SKM-1 (cell line): ENCODE data around the gene FCHO2.

Experiments
- DNase-seq: peaks from one replicate; lab custom pipeline; 2025; ENCODE audit not compliant: unreplicated experiment; lab: John Stamatoyannopoulos, UW

FCHO2 gene

DNA sequence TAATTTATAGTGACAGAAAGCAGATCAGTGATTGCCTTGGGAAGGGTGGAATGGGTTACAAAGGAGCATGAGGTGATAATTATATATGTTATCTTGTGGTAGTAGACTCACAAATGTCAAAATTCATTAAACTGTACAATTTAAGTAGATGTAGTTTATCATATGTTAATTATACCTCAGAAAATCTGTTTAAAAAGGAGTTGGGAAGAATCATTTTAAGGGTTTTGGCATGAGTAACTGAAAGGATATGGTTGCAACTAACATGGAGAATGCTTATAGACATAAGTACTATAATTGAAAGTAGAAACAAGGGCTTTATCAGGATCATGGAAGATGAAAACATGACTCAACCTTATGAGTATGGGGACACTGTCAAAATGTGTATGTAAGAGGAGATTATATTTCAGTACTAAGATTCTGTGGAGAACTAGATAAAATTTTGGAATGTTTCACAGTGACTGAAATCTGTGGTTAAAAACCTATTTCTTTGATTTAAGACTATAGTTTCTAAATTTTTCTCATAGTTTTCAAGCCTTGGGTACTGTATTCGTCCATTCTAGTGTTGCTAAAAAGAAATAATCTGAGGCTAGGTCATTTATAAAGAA, 73.3 kb downstream of the FCHO2 start:
- DNase-seq = no peak

DNA sequence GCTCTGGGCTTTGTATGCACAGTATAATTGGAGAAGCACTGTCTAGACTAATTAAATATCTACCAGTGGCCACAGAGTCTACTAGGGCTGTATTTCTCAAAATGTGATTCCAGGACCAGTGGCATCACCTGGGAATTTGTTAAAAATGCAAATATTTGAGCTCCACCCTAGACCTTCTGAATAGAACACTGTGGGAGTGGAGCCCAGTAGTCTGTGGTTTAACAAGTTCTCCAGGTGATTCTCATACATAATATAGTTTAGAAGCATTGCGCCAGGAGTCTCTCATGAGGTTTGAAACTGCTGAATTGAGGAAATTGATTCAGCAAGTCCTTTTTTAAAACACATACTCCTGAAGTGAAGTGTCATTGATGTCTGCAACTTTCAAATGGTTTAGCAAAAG, 74.7 kb downstream of the FCHO2 start:
- no peak for DNase-seq

DNA sequence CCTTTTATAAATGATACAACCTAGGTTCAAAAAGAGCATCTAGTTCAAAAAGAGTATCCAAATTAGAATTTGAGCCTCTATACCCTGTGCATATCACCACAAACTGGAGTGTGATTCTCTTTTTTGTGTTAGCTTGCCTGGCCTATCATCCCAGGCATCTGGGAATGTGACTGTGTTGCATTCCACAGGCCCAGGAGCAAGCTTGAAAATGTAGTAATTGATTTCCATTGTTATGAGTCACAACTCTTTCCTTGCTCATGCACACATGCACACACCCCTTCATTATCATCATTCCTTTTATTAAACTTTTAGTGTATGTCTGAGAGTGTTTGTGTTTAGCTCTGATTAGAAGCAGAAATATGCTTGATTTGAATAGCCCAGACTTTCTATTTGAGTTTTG, 75.2 kb downstream of the FCHO2 start:
- no peak for DNase-seq

DNA sequence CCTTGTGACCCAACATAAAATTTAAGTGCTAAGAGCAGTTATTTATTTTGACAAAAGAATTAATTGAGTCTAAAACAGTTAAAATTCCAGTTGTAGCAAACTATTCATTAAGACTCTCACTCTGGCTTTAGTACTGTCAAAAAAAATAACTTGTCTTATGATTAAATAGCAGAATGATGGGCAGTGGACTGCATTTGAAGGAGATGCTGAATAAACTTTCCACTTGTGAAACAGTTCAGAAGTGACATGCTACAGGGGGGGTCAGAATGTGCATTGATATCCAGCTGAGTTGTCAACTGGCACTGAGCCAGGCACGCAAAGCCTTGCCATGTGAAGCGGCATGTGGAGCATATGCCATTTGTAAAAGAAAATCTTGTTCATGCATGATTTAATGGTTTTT, 76.0 kb downstream of the FCHO2 start:
- no peak for DNase-seq

DNA sequence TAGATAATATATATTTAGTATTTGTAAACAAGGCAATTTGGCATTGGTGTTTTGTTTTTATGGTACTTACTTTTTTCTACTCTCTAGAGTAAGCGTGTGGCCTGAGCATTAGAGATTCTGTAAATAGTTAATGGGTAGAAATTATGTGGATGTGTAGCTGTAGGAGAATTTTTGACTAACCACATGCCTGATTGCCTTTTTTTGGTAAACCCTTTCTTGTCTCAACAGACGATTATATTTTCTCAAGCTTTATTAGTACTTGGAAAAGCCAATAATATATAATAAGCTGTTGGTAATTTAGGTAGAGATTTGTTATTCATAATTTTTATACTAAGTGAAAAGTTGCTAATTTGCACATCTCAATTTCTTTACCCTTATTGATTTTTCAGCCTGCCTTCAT, 76.8 kb downstream of the FCHO2 start:
- DNase-seq = no peak

DNA sequence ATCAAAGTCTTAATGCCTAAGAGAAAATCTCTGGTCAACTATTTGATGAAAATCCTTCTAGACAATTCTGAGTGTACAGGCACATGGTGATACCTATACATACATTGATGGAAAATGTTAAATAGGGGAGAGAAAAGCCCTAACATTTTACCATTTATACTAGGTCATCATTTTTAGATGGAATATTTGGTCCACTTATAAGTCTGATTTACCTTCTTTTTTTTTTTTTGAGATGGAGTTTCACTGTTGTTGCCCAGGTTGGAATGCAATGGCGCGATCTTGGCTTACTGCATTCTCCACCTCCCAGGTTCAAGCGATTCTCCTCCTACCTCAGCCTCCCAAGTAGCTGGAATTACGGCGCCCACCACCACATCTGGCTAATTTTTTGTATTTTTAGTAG, 81.7 kb downstream of the FCHO2 start:
- no peak for DNase-seq

DNA sequence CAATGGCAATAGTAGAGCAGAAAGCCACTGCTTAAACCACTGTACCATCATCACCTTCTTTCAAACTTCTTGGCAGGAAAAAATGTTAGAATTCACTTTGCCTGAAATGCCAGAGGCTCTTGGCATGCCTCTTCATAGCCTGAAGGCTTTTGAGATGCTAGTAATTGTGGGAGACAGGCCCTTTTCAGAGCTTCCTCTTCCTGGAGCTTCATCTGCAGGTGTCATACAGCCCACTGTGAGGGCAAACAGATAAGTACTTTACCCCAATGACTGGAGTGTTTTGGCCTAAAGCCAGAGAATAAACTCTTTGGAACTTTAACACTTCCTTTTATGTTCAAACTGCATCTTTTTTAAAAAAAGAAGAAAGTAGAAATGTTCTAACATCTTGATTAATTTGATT, 83.2 kb downstream of the FCHO2 start:
- DNase-seq = no peak

DNA sequence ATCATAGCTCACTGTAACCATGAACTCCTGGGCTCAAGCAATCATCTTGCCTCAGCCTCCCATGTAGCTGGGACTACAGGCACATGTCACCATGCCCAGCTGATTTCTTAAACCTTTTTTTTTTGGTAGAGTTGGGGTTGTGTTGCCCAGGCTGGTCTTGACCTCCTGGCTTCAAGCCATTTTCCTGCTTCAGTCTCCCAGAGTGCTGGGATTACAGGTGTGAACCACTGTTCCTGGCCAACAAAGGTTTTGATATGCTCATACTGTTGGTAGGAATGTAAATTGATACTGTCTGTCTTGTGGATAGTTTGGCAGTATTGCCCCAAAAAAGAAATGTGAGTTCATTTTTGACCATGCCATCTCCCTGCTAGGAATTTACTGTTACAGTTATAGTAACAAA, 87.2 kb downstream of the FCHO2 start:
- no peak for DNase-seq

DNA sequence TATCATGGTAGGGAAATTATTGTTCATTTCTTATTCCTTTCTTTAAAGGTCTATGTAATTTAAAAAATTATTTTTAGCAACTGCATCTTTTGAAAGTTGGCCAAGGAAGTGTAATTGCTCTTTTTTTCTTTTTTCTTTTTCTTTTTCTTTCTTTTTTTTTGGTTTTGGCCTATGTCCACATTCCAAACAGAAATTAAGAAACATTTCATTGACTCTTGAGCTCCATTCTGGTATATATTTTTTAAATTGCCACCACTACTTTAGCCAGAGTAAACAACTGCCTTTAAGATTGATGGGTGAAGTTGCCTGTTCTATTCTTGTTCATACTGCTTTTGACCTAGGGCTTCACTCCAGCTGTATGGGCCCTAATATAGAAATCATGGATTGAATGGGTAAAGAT, 88.7 kb downstream of the FCHO2 start:
- no peak for DNase-seq

DNA sequence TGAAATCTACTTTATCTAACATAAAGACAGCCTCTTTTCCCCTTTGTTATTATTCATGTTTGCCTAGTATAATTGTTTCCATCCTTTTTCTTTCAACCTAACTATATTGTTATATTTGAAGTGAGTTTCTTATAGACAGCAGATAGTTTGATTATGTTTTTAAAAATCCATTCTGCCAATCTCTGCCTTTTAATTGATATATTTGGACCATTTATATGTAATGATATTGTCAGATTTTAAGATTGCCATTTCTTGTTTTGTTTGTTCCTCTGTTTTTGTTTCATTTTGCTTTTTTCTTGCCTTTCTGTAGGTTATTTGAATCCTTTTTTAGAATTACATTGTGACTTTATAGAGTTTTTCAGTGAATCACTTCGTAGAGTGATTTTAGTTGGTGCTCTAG, 89.8 kb downstream of the FCHO2 start:
- no peak for DNase-seq

DNA sequence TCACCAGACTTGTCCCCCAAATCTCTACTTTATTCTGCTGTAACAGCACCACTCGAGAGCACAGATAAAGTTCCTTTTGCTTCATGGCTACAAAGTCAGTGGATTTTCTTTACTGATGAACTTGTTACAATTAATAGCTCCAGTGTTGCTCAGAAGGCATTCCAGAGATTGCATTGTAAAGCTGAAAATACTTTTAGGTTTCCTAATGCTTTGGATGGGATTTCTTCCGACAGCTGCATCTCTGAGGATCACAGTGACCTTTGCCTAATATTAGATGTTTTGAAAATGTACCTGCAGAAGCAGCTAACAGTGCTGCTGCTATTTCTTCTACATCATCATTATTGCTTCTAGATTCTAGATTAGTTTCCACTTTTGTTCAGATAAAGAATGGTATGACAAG, 105.8 kb downstream of the FCHO2 start:
- DNase-seq = no peak

DNA sequence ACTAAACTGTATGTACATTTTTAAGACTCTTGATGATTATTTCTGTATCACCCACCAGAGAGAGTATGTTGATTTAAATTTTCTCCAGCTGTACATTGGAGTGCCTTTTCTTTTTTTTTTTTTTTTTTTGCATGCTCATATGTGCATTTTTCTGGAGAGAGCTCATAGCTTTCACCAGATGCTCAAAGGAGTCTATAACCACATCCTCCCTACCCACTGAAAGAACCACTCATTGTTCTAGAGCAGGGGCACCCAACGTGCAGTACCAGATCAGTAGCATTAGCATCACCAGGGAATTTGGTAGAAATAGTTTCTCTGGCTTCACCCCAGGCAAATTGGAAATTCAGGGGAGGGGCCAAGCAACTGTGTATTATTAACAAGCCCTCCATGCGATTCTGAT, 110.6 kb downstream of the FCHO2 start:
- no peak for DNase-seq

DNA sequence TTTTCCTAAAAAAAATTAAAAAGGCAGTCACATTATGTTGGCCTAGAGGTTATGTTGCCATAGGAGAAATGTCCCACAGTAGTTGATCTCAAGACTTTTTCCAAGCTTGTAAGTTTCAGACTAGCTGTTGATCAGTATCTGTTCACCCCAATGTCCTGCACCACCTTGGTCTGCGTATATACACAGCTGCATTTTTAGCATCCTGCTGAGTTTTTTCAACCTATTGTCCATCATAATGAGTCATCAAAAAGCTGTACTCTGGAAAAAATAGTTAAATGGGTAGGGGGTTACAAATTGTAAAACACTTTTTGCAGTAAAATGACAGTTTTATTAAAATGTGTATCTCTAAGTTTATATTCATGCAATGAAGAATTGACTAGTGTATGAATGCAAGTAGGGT, 111.4 kb downstream of the FCHO2 start:
- no peak for DNase-seq

DNA sequence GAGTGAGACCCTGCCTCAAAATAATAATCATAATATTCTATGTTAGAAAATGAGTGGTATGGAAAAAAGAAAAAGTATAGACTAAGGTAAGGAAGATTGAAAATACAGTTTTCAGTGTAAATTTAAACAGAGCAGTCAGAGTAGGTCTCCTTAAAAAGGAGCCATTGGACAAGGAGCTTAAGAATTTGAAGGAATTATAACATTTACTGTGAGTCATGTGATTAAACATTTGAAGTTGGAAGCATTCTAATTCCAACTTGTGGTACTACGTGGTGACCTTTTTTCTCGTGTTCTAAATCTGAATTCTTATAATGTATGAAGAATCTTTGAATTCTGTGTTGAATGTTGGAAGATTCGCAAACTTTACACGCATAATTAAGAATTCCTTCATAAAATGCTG, 125.3 kb downstream of the FCHO2 start:
- DNase-seq = no peak

DNA sequence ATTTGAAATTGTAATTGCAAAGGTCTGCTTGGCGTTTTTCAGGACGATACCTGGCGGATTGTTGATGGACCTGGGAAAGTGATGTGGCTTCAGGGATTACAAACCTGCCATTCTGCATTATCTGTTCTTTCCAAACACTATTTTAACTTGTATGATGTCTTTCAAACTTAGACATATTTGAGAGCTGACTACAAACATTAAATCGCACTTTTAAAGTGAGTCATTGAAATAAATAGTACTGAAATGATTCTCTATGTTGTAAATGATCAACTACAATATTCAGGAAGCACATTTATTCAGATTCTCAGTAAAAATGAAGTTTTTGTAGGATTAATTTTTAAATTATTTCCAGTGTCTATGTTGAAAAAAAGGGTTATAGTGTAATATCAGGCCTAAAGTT, 132.2 kb downstream of the FCHO2 start:
- DNase-seq = no peak

DNA sequence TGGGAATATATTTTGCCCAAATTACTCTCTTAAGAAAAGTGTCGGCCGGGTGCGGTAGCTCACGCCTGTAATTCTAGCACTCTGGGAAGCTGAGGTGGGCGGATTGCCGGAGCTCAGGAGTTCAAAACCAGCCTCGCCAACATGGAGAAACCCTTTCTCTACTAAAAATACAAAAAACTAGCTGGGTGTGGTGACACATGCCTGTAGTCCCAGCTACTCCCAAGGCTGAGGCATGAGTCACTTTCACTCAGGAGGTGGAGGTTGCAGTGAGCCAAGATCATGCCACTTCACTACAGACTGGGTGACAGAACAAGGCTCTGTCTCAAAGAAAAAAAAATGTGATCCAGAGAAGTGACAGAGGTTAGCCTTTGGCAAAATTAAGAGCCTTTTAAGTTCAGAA, 138.1 kb downstream of the FCHO2 start:
- DNase-seq = no peak

DNA sequence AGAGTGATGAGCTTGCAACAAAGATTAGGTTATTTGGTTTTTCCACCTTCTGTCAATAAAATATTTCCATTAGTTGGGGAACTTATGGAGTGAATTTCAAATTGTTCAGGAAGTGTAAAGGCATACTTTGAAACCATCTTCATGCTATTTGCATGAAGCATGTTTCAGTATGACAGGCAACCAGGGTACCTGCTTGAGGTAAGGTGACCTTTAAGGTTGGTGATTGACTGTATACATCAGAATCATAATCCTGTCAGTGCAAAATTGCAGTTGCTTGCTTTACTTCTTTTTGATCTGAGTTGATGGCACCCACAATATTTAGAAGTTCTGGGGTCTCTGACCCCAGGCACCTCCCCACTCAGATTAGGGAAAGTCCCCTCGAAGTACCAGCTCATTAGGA, 138.6 kb downstream of the FCHO2 start:
- DNase-seq = no peak

DNA sequence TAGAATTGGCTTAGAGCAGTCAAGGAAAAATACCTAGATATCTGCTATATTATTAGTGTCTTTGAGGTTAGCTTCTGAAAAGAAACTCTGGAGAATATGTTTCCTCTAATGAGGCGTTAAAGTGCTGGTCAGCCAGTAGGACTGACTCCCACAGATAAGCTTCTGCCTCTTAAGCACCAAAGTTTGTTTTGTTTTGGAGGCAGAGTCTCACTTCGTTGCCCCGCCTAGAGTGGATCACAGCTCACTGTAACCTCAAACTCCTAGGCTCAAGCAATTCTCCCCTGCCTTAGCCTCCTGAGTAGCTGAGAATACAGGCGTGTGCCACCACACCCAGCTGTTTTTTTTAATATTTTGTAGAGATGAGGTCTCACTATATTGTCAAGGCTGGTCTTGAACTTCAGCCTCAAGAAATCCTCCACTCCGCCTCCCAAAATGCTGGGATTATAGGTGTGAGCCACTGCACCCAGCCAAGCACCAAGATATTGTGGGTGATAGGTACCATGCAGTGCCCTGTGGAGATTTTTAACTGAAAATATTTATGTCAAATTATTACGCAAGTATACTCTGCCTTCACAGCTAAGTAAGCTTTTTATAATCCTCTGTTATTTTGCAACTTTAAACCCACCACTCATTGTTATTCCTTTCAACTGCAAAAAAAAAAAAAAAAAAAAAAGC, 139.9 kb downstream of the FCHO2 start:
- no peak for DNase-seq

DNA sequence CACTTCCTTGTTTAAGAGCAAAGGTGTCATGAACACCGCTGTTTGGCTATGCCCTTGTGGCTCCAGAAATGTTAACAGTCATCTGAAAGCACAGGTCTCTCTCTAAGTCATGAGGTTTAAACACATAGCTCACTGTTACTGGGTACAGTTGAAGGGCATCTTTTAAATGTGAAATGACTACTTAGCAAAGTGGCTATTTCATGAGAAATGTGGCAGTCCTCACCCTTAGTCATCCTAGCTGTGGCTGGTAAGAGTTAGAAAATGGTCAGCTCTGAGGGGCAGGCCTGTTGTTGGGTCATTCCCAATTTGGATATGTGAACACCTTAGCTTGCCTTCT, 140.4 kb downstream of the FCHO2 start:
- DNase-seq = no peak

DNA sequence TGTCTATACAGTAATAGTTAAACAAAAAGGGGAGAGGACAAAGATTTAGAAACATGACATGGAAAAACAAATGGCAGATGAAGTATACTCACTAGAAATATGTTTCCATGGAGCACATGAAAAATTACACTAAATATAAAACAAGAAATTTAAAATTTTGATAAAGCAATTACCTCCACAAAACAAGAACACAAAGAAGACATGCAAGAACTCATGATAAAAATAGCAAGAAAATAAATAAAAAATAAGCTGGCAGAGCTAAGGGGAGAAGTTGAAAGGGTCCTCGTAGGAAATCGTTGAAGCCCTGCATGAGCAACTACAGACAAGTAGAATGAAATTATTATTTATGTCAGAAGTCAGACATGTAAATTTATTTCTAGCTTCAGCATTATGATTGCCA, 141.9 kb downstream of the FCHO2 start:
- no peak for DNase-seq

DNA sequence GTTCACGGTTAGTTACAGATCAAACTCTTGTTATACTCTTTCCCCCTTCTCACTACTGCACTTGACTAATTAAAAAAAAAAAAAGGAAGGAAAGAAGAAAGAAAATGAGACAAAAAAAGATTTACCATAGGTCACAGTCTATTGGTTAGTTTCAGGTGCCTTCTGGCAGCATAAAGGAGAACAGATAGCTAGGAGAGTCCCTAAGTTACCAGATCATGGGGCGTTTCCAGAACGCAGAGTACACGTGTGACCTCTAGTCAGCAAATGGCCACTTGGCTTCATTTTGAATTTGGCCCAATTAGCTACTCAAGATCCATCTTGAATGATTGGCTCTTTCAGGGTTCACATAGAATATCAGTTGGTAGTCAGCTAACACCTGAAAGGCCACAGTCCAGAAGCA, 144.3 kb downstream of the FCHO2 start:
- no peak for DNase-seq

DNA sequence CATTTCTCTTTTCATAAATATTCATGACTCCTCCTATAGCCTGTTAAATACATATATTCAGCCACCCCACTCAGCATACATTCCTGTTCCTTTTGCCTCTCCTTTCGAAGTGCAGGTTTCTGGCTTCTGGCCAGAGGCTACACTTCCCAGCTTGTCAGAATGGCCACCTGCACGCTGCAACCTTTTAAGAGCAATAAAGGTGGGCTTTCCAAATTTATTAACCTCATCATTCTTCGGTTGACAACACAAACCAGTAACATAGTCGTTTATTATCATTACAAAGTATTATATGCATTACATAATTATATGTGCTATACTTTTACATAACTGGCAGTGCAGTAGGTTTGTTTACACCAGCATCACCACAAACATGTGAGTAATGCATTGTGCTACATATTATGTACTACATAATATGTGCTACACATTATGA, 148.0 kb downstream of the FCHO2 start:
- DNase-seq = no peak

DNA sequence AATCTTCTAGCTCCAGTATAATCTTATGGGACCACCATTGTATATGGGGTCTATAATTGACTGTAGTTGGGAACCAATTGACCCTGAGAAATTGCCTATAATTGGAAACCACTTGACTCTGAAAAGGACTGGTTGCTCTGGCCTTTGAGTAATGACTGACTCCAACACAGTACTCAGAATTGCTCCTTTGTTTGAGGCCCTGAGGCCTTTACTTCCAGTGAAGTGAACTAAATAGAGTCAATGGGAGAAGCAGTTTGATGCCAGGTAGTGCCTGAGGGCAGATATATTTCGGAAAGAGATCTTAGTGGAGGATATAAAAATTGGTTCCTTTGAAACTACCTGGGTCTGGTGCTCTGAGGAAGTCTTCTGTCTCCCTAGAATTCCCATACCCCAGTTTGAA, 148.5 kb downstream of the FCHO2 start:
- no peak for DNase-seq
